ENCODE measurements around the gene SNX25.
"Not testable (repeated sequence)": the region's sequence is repeated elsewhere in the genome, so short reads cannot be mapped to it uniquely, and the experiment has no call there.

Gene SNX25

GRCh38 chr4:185311113-185311888 is 101.9 kb downstream of the SNX25 start:
- no peak for DNase-seq

- no peak for DNase-seq
These were observed 103.3 kb downstream of the SNX25 start for GRCh38 chr4:185312699-185313098.

- not testable (repeated sequence) for DNase-seq
These were observed 108.1 kb downstream of the SNX25 start for GRCh38 chr4:185317462-185317861.

GRCh38 chr4:185317880-185318279 is 108.5 kb downstream of the SNX25 start:
- DNase-seq = no peak

GRCh38 chr4:185318679-185319078 is 109.3 kb downstream of the SNX25 start:
- DNase-seq = no peak

- DNase-seq = no peak
These were observed 113.4 kb downstream of the SNX25 start for GRCh38 chr4:185322803-185323202.

- no peak for DNase-seq
These were observed 114.2 kb downstream of the SNX25 start for GRCh38 chr4:185323606-185324005.

- DNase-seq = not testable (repeated sequence)
These were observed 115.0 kb downstream of the SNX25 start for GRCh38 chr4:185324361-185324760.

- not testable (repeated sequence) for DNase-seq
These were observed 116.3 kb downstream of the SNX25 start for GRCh38 chr4:185325721-185326120.

- no peak for DNase-seq
These were observed 119.2 kb downstream of the SNX25 start for GRCh38 chr4:185328586-185328985.

- not testable (repeated sequence) for DNase-seq
These were observed 120.6 kb downstream of the SNX25 start for GRCh38 chr4:185329879-185330510.

GRCh38 chr4:185332575-185333464 is 123.4 kb downstream of the SNX25 start:
- no peak for DNase-seq

GRCh38 chr4:185334326-185334725 is 124.9 kb downstream of the SNX25 start:
- no peak for DNase-seq

- DNase-seq = no peak
These were observed 126.2 kb downstream of the SNX25 start for GRCh38 chr4:185335579-185335978.

- DNase-seq = no peak
These were observed 130.5 kb downstream of the SNX25 start for GRCh38 chr4:185339941-185340340.

- DNase-seq = no peak
These were observed 132.0 kb downstream of the SNX25 start for GRCh38 chr4:185341377-185341776.

GRCh38 chr4:185341841-185342240 is 132.4 kb downstream of the SNX25 start:
- DNase-seq = no peak

- no peak for DNase-seq
These were observed 134.6 kb downstream of the SNX25 start for GRCh38 chr4:185343726-185344581.

GRCh38 chr4:185344743-185345538 is 135.5 kb downstream of the SNX25 start:
- no peak for DNase-seq

- no peak for DNase-seq
These were observed 137.7 kb downstream of the SNX25 start for GRCh38 chr4:185346975-185347601.

GRCh38 chr4:185351691-185352090 is 142.3 kb downstream of the SNX25 start:
- DNase-seq = no peak
